ENCODE data around the gene KRTAP1-4.
"Not testable (repeated sequence)": the region's sequence is repeated elsewhere in the genome, so short reads cannot be mapped to it uniquely, and the experiment has no call there.

The KRTAP1-4 gene

GRCh38 chr17:41003926-41004325, 26.1 kb downstream of the KRTAP1-4 start:
- DNase-seq, result no peak

DNA sequence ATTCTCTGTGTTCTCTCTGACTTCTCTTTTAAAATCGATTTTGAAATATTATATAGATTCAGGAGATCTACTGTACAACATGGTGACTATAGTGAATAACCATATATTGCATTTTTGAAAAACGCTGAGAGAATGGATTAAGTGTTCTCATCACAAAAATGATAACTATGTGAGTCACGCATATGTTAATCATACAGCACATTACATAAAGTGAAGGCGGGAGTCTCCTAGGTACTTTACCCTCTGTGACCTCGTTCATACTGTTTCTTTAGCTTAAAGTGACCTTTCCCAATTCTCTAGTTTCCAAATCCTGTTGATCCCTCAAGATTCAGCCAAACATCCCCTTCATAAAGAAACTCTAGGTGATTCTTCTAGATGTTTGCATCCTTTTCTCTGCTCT, 27.2 kb downstream of the KRTAP1-4 start:
- DNase-seq, result no peak

- DNase-seq, result no peak
These were observed 28.2 kb downstream of the KRTAP1-4 start for GRCh38 chr17:41001795-41002194.

- not testable (repeated sequence) for DNase-seq
These were observed 30.4 kb downstream of the KRTAP1-4 start, which contains the start of gene KRTAP3-2 for GRCh38 chr17:40999563-40999962. TSS of gene KRTAP3-2 (minus strand) at chr17:40999906. CDS start at chr17:40999853, 53 bp downstream.

DNA sequence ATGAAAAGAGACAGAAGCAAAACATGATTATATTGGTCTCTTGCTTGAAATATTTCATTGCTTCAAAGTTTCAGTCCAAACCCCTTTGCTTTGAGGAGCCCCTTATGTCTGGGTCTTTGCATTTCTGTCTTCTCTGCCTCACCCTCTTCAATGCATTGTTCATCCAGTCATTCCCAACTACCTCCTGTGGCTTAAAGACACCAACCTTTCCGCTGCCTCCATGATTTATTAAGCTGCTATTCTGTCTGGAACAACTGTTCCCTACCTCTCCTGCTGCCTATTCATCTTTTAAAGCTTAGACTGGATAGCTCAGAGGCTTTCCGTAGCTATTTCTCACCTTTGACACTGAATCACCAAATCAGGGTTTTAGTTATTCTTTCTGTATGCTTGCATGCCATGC, 32.6 kb downstream of the KRTAP1-4 start:
- DNase-seq, result no peak

DNA sequence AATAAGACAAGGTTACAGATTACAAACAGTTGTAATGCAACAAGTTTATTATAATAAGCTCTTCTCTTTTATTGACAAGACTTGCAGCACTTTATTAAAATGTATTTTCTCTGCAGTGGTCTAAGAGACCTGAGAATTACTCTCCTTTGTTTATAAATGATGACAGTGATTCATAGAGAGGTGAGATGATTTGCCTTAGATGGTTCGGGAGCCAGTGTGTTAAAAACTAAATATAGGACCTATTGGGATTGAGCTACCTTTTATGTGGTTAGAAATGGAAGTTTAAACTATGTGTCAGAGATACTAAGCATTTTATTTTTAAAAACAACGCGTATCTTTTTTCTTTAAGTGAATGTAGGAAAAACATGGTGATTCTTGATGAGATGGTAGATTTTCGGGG, 33.2 kb downstream of the KRTAP1-4 start:
- DNase-seq, result no peak

GRCh38 chr17:40995116-40995515, 34.9 kb downstream of the KRTAP1-4 start:
- DNase-seq, result no peak

- no peak for DNase-seq
These were observed 36.2 kb downstream of the KRTAP1-4 start, which contains the start of gene KRTAP3-3 for GRCh38 chr17:40993839-40994238. TSS of gene KRTAP3-3 (minus strand) at chr17:40994164. CDS start at chr17:40994097, 67 bp downstream.

- DNase-seq, result no peak
These were observed 36.9 kb downstream of the KRTAP1-4 start for GRCh38 chr17:40993084-40993483.

DNA sequence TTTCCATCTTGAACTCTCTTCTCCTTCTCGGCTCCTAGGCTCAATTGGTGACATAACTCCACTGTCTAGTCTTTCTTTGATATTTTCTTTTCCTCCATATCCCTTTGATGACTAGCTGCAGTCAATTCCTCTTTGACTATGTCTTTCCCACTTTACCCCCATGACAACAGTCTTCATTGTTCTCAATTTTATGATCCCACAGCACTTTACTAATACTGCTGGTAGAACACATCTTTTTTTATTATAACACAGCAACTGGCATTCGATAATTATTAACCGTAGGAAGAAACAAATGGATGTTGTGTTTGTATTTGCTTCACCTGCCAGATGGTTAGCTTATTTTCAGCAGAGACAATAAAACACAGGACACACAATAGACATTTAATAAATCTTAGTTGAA, 37.3 kb downstream of the KRTAP1-4 start:
- no peak for DNase-seq

GRCh38 chr17:40986920-40987319, 43.1 kb downstream of the KRTAP1-4 start:
- DNase-seq, result no peak

DNA sequence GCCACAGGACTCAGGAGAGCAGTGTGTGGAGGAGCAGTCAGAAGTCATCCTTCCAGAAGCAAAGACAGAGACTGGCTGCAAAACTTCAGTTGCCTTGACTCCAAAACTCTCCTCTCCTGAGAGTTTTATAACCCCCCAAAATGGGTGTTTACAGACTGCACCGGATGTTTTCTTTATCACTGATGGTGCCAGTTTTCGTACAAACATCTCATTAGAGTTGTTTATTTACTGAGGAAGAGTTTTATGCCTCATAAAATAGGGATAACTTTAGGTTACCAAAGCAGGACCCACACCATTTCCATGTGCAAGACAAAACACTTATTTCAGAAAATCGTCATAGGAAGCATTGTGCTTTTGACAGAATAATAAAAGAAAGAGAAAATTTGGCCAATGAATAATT, 45.8 kb downstream of the KRTAP1-4 start, which contains the start of gene KRT40:
TSS of gene KRT40 (minus strand) at position 101 of the 400 bp plus-strand sequence. CDS start at position 48, 53 bp downstream.
- DNase-seq, result no peak

- no peak for DNase-seq
These were observed 48.9 kb downstream of the KRTAP1-4 start for GRCh38 chr17:40981115-40981514.

DNA sequence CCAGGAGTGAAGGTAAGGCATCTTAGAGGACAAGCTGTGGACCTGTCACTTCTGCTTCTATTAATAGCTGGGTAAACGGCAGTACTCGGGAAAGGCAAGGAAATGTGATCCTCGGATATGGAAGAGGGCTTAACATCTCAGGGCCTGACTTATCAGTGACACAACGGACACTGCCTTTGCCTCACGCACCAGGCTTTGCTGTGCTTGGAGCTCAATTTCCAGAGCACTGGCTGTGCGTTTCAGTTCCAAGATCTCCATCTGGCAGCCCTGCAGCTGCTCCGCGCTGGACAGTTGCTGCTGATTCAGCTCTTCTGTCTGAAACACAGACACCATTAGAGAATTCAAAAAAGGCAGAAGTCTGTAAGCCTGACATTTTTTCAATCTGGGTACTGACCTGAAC, 49.4 kb downstream of the KRTAP1-4 start:
- DNase-seq, result no peak

- DNase-seq, result no peak
These were observed 49.9 kb downstream of the KRTAP1-4 start for GRCh38 chr17:40980117-40980516.

All from activated gamma-delta T cell (primary cell).